ENCODE data around the gene CSNK1A1.

GRCh38 chr5:149474198-149474597 lies 77.0 kb downstream of the CSNK1A1 start:
- no peak for TF ChIP-seq ZNF274 (IDR thresholded peaks at IDR 0.05; ENCODE audit: low read depth, low read length)
- TF ChIP-seq SUZ12 (IDR thresholded peaks at IDR 0.05; ENCODE audit: extremely low read depth, insufficient read depth, insufficient read length): no peak

Data from NT2/D1 (cell line).